Measurements from ENCODE around the gene ISYNA1.

The ISYNA1 gene

DNA sequence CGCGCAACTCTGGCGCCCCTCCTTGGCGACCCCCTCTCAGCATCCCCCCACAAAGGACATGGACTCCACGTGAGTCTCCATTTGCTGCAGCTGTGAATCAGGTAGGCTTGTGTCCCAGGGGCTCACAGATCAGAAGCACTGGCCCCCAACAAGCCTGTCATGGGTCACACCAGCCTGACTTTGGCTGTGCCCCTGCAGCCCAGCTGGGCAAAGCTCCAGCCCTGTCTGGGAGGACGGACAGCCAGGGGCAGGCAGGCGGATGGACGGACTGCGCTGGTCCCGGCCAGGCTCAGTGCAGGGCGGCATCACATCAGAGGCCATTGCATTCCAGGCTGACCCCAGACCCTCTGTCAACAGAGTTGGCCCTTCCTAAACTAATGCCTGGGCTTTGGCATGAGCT is 28.4 kb upstream of the ISYNA1 start:
- no peak for DNase-seq

DNA sequence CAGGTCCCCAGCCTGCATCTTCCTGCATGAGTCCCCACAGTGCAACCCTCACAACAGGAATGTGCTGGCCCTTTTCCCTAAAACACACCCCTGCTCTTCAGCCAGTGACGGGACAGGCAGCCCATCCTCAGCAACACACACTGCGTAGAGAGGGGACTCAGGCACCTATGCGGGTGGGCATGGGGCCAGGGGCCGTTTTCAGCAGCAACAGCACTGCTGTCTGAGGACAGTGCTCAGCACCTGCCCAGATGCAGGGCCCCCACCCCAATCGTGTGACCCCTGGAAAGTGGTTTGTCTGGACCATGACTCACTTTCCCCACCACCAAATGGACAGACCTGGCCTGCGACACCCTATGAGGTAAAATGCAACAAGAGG is 28.0 kb upstream of the ISYNA1 start:
- no peak for DNase-seq

GRCh38 chr19:18465214-18465963 is 27.5 kb upstream of the ISYNA1 start:
- DNase-seq: no peak

GRCh38 chr19:18464646-18465045 is 26.7 kb upstream of the ISYNA1 start:
- DNase-seq: peak; percentile 85

DNA sequence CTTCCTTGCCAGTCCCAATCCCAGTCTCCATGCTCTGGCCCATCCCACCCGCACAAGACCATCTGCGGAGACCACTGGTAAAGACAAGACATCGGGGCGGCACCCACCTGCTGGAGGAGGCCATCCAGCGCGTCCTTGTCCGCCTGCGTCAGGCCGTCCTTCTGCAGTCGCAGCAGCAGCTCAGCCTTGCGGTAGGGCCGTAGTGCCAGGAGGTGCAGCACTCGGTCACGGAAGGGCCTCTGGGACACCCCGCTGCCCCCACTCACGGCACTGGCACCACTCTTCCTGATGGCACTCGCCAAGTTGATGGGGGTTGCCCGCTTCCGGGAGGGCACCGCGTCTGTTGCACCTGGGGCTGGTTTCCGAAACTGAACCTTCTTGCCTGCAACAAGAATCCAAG is 23.5 kb upstream of the ISYNA1 start:
- no peak for DNase-seq

GRCh38 chr19:18460900-18461299 is 23.0 kb upstream of the ISYNA1 start:
- DNase-seq: no peak

GRCh38 chr19:18457483-18458331 is 19.8 kb upstream of the ISYNA1 start:
- DNase-seq: no peak

- no peak for DNase-seq
Observed at GRCh38 chr19:18456974-18457373, 19.0 kb upstream of the ISYNA1 start.

DNA sequence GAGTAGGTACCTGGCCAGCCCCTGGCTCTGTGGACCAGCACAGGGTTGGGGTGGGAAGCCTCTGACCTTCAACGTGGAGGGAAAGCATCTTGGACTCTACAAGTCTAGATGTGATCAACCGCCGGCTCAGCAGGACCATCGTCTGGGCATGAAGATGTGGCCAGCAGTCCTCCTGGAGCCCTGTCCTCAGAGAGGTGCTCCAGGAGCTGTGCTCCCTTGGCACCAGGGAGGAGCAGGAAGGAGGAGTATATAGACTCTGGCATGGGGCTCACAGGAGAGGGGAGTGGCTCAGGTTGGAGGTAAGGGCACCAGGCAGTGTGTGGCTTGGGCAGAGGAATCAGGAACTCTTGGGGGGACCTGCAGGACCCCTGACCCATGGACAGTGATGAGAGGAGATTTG is 18.3 kb upstream of the ISYNA1 start:
- DNase-seq: no peak

- DNase-seq: no peak
Observed at GRCh38 chr19:18453269-18454024, 15.5 kb upstream of the ISYNA1 start.

DNA sequence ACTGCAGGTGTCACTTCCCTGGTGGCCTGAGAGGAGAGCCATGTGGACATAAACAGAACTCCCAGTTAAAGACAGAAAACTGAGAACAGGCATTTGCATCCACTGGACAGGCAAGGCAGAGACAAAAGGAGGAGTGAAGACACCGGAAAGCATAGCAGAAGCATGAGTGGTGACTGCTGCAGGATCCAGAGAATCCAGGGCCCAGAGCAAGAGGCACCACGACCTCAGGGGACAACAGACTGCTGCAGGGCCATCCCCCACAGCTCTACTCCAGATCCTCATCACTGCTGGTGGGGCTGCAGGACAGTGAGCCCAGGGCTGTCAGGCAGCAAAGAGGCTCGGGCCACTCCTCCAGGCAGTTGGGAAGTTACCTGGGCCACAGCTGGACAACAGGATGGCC is 14.5 kb upstream of the ISYNA1 start:
- no peak for DNase-seq

GRCh38 chr19:18450931-18451836 is 13.3 kb upstream of the ISYNA1 start:
- peak; percentile 35 for DNase-seq

DNA sequence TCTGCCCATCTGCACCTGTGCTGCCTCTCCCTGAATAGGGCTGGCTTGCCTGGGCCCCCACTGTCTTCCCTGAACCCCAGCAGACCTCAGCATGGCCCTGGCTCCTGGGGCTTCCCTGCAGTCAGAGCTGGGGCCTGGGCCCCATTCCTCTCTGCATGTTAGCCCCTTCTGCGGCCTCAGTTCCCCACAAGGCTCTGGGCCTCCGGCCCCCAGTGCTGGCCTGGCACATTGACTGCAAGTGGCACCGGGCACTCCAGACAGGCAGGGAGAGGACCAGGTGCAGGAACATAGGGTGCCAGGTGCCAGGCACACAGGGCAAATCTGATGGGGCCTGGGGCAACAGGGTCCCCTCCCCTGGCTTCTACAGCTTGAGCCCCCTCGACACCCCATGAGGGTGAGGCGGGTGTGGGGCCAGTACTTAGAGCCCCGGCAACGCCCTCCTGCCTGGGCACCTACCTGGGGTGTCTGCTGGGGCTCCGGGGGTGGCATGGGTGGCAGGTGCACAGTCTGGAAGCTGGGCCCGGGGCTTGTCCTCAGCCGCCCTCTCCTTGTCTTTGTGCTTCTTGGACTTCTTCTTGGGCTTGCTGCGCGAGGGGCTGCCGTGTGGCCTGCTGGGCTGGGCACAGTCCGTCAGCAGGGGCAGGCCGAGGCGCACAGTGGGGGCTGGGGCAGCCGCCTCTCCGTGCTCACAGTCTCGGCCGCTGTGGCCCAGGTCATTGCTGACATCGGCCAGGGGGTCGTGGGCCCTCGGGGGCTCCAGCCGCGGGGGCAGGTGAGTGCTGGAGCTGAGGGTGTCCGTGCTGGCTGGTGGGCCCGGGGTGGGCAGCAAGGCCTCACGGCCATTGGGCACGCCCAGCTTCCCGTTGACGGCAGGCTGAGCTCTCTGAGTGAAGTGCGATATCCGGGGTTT is 12.3 kb upstream of the ISYNA1 start:
- no peak for DNase-seq

- no peak for DNase-seq
Observed at GRCh38 chr19:18449552-18449951, 11.6 kb upstream of the ISYNA1 start.

DNA sequence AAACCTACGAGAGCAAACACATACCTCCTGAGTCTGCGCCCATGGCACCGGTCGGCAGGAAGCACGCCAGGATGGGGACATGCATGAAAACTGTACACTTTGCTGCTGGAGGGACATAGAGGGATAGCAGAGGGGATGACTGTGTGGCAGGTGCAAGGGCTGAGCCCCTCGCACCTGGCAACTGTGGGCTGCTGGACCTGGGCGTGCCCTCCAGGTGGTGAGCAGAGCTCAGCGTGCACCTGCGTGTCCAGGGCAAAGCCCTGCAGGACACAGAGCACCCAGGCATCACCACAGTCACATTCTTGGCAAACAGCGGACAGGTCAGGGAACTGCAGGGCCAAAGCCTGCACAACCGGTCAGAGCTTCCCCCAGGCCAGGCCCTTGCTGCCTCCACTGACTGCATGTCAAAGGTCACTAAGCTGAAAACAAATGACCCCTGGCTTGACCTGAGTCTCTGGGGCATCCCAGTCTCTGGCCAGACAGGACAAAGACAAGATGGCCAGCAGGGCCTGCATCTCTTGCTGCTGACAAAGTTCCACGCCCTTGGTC is 9.0 kb upstream of the ISYNA1 start:
- DNase-seq: no peak

GRCh38 chr19:18446145-18446810 is 8.3 kb upstream of the ISYNA1 start:
- no peak for DNase-seq

DNA sequence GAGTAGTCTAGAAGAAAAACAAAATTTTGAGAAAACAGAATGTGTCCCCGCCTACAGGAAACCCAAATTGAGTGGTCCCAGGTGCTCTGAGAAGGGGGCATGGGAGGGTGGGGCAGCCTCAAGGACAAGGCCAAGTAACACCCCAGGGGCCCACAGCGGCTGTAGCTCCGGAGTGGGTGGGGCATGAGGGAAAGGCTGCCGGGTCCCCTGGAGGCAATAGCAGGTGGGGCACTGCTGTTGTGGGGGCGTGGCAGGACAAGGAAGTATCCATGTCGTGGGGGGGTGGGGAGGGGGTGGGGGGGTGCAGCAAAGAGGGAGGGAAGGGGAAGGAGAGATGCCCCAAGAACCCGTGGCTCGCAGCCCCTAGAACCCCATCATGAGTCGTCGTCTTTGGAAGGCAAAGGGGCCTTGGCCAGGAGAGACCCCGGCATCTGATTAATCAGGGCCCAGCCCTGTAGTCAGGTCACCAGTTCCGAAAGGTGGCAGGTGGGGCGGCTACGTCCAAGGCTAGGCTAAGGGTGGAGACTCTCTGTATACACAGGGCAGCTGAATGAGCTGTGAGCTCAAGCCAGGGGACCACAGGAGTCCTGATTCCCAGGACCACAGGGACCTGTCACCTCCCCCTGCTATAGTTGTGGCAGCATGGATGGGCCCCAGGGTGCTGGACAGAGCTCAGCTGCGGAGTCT is 7.5 kb upstream of the ISYNA1 start:
- DNase-seq: no peak

GRCh38 chr19:18444513-18444912 is 6.6 kb upstream of the ISYNA1 start:
- DNase-seq: no peak

DNA sequence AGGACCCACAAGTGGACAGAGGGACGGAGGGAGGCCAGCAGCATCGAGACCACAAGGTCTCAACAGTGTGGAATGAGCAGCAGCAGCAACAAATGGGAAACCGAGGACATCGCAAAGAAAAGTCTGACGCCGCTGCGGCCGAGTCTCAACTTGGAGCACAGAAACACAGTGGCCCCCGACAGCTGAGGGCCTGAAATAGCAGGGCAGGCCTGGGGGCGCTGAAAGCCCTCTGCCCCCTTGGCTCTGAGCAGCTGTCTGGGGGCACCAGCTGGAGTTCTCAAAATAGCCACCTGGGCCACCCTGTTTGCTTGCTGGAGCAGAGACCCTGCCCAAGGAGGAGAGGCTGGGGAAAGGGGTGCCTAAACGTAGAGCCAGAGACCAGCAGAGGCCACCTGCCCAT is 5.9 kb upstream of the ISYNA1 start:
- DNase-seq: no peak

- DNase-seq: no peak
Observed at GRCh38 chr19:18443406-18443805, 5.5 kb upstream of the ISYNA1 start.

Measured in SHP77 treated with DMSO at 0.1 percent for 48 hours (cell line).